GM19023 (cell line): Measurements from ENCODE around the gene PRPF19.
A peak's percentile ranks its signal among the peaks of the same experiment; 100 is the strongest.

ENCODE experiments used
- ATAC-seq: cut with Tn5 transposase; IDR thresholded peaks from one replicate; pipeline ENCODE4 v1.9.1; 2021; ENCODE audit warnings: mild to moderate bottlenecking, moderate library complexity; ENCODE audit not compliant: unreplicated experiment

Gene PRPF19

GRCh38 chr11:60847281-60847680 is 59.1 kb downstream of the PRPF19 start:
- ATAC-seq, result no peak

GRCh38 chr11:60845338-60845737 is 61.0 kb downstream of the PRPF19 start:
- no peak for ATAC-seq

GRCh38 chr11:60844870-60845221 is 61.5 kb downstream of the PRPF19 start:
- no peak for ATAC-seq

- ATAC-seq, result no peak
Observed at GRCh38 chr11:60844045-60844869, 62.1 kb downstream of the PRPF19 start.

- no peak for ATAC-seq
Observed at GRCh38 chr11:60842668-60843600, 63.5 kb downstream of the PRPF19 start.

- ATAC-seq, result peak; percentile 78
Observed at GRCh38 chr11:60841797-60842667, 64.4 kb downstream of the PRPF19 start, which contains the start of gene CCDC86. TSS of gene CCDC86 (plus strand) at chr11:60842113. CDS start at chr11:60842125, 12 bp downstream.
